ENCODE results near the gene TSPOAP1. TPM values are rescaled to one million over a fixed set of nuclear protein-coding genes. Genes with fewer than 3 reads are reported as not detected.
A peak's percentile ranks its signal among the peaks of the same experiment; 100 is the strongest.

The TSPOAP1 gene
- total RNA-seq, 3 donors from 2014 or later: 2.6 to 42.1 (median 26.9) TPM

DNA sequence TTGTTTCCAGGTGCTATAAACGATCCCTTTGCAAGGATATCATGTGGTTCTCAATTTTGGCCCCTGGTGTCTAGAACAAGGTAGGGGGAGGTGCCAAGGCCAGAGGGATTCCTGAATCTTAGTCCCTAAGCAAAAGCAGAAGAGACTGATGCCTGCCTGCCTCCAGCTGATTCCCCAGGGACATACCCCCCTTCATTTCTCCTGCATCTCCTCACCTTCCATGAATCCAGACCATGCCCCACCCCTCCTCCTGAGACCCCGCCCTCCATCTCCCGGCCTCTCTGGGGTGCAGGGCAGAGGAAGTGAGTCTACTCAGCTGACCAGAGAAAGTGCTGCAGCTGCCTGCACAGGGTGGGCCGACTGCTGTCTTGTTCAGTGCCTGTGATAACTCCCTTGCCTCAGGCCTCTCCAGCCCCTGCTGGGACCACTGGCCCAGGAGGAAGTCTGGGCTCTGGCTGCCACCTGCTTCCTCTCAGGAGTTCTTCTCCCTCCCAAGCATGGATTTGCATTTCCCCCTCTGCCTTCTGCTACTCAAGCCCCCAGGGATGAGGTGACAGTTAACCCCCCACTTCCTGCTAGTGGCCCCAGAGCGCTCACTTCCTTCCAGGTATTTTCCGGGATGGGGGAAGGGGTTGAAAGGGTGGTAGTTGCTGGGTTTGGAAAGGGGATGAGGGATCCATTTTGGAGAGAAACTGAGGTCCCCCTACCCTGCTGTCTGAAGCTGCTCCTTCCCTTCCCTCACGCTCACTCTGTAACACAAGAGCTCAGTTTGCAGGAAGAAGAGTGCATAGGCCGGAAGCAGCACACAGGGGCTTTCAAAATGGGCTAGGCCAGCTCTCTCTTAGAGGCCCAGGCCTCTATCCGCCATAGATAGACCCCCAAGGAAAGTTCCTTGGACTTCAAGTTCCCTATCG lies 10.5 kb upstream of the TSPOAP1 start:
- no peaks in the 10 kb centered on the region for H3K27me3 ChIP-seq
- H3K27ac ChIP-seq: peak overlapping the region; percentile 81 to 89
- intact Hi-C loops (cut with DNase I; ENCODE audit: low total_unique reads): no loop called here
- no peaks in the 10 kb centered on the region for H3K36me3 ChIP-seq
- peak overlapping the region in 1 of 3 donors; percentile 10 for H3K4me3 ChIP-seq
- no peaks in the 10 kb centered on the region for H3K9me3 ChIP-seq
- no peak for DNase-seq (ENCODE audit: low spot score in 2 of 2)
- TF ChIP-seq, protein P1, sequence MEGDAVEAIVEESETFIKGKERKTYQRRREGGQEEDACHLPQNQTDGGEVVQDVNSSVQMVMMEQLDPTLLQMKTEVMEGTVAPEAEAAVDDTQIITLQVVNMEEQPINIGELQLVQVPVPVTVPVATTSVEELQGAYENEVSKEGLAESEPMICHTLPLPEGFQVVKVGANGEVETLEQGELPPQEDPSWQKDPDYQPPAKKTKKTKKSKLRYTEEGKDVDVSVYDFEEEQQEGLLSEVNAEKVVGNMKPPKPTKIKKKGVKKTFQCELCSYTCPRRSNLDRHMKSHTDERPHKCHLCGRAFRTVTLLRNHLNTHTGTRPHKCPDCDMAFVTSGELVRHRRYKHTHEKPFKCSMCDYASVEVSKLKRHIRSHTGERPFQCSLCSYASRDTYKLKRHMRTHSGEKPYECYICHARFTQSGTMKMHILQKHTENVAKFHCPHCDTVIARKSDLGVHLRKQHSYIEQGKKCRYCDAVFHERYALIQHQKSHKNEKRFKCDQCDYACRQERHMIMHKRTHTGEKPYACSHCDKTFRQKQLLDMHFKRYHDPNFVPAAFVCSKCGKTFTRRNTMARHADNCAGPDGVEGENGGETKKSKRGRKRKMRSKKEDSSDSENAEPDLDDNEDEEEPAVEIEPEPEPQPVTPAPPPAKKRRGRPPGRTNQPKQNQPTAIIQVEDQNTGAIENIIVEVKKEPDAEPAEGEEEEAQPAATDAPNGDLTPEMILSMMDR (IDR thresholded peaks at IDR 0.05): no peak
- TF ChIP-seq POLR2AphosphoS5 (IDR thresholded peaks at IDR 0.05): no peak
- TF ChIP-seq POLR2A (IDR thresholded peaks at IDR 0.05): no peak
- H3K4me1 ChIP-seq: peaks cover 12 to 22% of the 10 kb centered on the region in 2 donors

- Histone ChIP-seq H3K4me3 (no peak overlapping the region), H3K4me1 (peaks cover 12 to 22% of the 10 kb centered on the region in 2 donors), H3K36me3 (no peaks in the 10 kb centered on the region), H3K9me3 (no peaks in the 10 kb centered on the region), H3K27me3 (no peaks in the 10 kb centered on the region), H3K27ac (peak overlapping the region; percentile 81 to 89)
- intact Hi-C loops (cut with DNase I; ENCODE audit: low total_unique reads): no loop called here
- no peak for DNase-seq (ENCODE audit: low spot score in 2 of 2)
- TF ChIP-seq, protein P1 (IDR thresholded peaks at IDR 0.05): no peak
- TF ChIP-seq POLR2AphosphoS5 (IDR thresholded peaks at IDR 0.05) (no peak), POLR2A (IDR thresholded peaks at IDR 0.05) (no peak)
Observed at GRCh38 chr17:58338454-58338840, 9.9 kb upstream of the TSPOAP1 start.

DNA sequence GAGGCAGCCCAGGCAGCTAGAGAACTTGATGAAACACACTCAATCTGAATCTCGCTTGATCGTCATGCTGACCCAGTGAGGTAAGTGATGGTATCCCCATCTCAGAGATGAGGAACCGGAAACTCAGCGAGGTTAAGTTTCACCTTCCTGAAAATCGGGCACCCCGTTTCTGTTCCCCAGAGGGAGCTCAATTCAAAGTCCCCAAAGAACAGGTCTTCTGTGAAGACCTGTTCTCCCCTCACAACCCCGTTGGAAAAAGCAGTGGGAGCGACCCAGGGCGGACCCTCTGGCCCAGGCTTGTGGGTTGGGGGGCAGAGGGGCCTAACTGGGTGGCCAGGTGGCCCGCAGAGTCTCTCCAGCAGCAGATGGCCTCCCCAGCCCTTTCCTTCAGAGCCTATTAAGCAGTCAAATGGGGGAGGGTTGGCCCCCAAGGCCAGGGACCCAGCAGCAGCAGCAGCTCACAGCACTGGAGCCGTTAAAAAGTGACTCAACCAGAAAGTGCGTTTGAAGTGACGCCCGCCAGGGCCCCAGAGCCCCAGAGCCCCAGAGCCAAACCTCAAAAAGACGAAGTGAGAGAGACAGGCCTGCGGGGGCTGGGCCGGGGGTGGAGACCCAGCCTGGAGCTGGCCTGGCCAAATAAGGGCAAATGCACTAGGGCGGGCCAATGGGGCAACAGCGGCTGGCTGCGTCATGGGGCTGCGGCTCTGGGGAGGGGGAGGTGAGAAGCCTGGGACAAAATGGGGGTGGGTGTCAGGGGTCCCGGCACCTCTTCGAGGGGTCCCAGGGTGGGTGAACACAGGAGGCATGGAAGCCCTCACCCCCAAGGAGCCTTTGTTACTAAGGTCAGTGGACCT lies 9.2 kb upstream of the TSPOAP1 start:
- Histone ChIP-seq H3K27ac (peak overlapping the region; percentile 81 to 89), H3K9me3 (no peaks in the 10 kb centered on the region), H3K4me3 (peak overlapping the region in 2 of 3 donors; percentile 6 to 41), H3K36me3 (no peaks in the 10 kb centered on the region), H3K27me3 (no peaks in the 10 kb centered on the region), H3K4me1 (peaks cover 12 to 22% of the 10 kb centered on the region in 2 donors)
- intact Hi-C loops (cut with DNase I; ENCODE audit: low total_unique reads): no loop called here
- DNase-seq (ENCODE audit: low spot score in 2 of 2): peak in 1 of 2 donors; percentile 71
- TF ChIP-seq POLR2A (IDR thresholded peaks at IDR 0.05): no peak
- no peak for TF ChIP-seq POLR2AphosphoS5 (IDR thresholded peaks at IDR 0.05)
- TF ChIP-seq, protein P1 (IDR thresholded peaks at IDR 0.05): no peak

- H3K27ac ChIP-seq: peak overlapping the region; percentile 81 to 89
- TF ChIP-seq POLR2AphosphoS5 (IDR thresholded peaks at IDR 0.05) (no peak), POLR2A (IDR thresholded peaks at IDR 0.05) (no peak)
- TF ChIP-seq, protein P1 (IDR thresholded peaks at IDR 0.05): no peak
- no peak for DNase-seq (ENCODE audit: low spot score in 2 of 2)
- H3K9me3 ChIP-seq: no peaks in the 10 kb centered on the region
- peaks cover 12 to 22% of the 10 kb centered on the region in 2 donors for H3K4me1 ChIP-seq
- H3K4me3 ChIP-seq: peak overlapping the region in 1 of 3 donors; percentile 6
- intact Hi-C loops (cut with DNase I; ENCODE audit: low total_unique reads): no loop called here
- H3K27me3 ChIP-seq: no peaks in the 10 kb centered on the region
- H3K36me3 ChIP-seq: no peaks in the 10 kb centered on the region
Observed at GRCh38 chr17:58337210-58337599, 8.6 kb upstream of the TSPOAP1 start.
